Bronchial smooth muscle cell (primary cell): ENCODE measurements around the gene APOF. TPM values are rescaled to one million over a fixed set of nuclear protein-coding genes. Genes with fewer than 3 reads are reported as not detected.

Source experiments
- total RNA-seq: library from RNA; depleted of rRNA; stranded (reverse); fragments of >200 nt; gene quantifications from 2 replicates; pipeline ENCODE4 v1.2.1, GENCODE V29; 2014

The APOF gene
- not detected in 2 replicates for total RNA-seq

GRCh38 chr12:56362130-56363059 lies at the start of gene APOF:
TSS of gene APOF (minus strand) at chr12:56362857. CDS start at chr12:56362745, 112 bp downstream.

DNA sequence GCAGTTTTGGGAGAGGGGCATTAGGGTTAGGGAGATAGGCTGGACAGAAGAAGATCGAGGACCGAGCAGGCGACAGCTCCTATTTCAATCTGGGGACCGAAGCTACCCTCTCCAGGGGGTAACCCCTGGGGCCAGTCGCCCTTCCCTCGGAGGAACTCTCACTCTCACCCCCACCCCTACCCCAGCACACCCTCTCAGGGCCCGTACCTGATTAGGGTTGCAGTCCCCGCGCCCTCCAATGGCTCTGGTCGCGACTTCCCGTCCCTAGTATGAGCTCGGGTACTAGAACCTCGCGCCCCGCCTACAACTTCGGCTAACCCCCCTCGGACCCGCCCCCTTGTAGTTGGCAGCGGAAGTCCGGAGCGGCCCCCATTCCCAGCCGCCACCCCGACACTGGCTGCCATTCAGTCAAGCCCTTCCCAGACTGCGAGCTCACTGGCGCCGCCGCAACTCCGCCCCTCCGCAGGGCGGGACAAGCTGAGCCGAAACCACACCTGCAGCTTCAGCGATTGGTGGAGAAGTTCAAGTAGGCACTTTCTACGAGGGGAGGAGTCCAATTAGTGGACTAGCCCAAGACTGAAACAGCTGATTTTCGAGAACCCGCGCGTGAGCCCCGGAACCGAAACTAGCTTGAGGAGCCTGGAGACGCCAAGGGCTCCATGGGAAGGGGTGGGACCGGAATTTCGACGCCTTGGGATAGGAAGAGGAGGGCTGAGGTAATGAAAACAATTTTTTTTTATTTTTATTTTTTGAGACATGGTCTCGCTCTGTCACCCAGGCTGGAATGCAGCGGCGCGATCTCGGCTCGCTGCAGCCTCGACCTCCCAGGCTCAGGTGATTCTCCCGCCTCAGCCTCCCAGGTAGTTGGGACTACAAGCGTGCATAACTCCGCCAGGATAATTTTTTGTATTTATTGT lies 2.5 kb downstream of the APOF start, which contains the start of gene STAT2:
Gene STAT2 (minus strand): TSS at position 257 of the 917 bp plus-strand sequence. CDS start 3,536 bp downstream, outside the sequence.

GRCh38 chr12:56338308-56339157 lies 24.1 kb downstream of the APOF start, which contains the start of gene IL23A:
TSS of gene IL23A (plus strand) at chr12:56338884. CDS start at chr12:56339045, 161 bp downstream.

DNA sequence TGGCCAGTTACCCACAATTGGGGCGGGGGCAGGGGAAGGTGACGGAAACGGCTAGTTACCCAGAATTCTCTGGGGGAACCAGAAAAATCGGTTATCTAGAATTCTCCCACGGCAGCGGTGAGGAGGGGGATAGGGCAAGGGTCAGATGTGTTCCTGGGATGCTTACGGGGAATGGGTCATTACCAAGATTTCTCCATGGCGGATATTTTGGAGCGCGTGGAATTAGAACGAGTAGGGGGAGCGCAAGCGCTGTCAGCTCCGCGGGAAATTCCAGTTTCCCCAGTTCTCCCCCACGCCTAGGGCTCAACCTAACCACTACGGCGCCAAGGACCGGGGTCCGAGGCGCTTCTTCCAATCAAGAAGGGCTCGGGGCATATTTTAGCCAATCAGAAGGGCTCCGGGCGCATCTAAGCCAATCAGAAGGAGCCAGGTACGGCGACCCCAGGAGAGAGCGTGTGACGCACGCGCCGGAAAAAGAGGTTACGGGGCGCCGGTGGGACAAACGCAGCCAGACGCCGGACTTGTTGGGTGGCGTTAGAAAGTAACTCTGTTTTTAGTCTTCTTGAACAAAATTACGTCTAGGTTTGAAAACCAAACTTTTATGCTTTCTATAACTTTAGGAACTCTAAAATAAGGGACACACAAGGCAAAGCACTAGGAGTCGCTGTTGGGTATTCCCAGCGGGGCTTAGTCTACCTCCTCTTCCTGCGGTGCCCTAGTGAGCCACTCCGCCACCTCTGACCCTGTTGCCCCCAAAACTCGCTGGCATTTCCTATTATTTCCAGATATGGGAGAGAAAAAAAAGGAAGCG lies 28.8 kb downstream of the APOF start, which contains the start of gene PAN2:
Gene PAN2 (minus strand): TSS at position 322 of the 811 bp plus-strand sequence. CDS start 906 bp downstream, outside the sequence.

GRCh38 chr12:56315622-56316473 lies 46.8 kb downstream of the APOF start, which contains the start of gene CNPY2:
TSS of gene CNPY2 (minus strand) at chr12:56315988. CDS start at chr12:56315217, 771 bp downstream.

Other genes with a start within 250 kb of the APOF start
- 3,876 and 6,422 TPM in 2 replicates for gene RPL41, start 246.2 kb downstream of the APOF start, total RNA-seq
- 6.0 and 8.2 TPM in 2 replicates for gene ZC3H10, start 244.6 kb downstream of the APOF start, total RNA-seq
- gene ESYT1, start 234.6 kb downstream of the APOF start, total RNA-seq, result 138 and 202 TPM in 2 replicates
- 124 and 137 TPM in 2 replicates for gene MYL6B, start 210.3 kb downstream of the APOF start, total RNA-seq
- gene MYL6, start 204.5 kb downstream of the APOF start, total RNA-seq, result 2,436 and 3,376 TPM in 2 replicates
- 46.7 and 55.5 TPM in 2 replicates for gene SMARCC2, start 173.4 kb downstream of the APOF start, total RNA-seq
- 81.8 and 103 TPM in 2 replicates for gene RNF41, start 140.9 kb downstream of the APOF start, total RNA-seq
- gene NABP2, start 138.5 kb downstream of the APOF start, total RNA-seq, result 26.0 and 27.6 TPM in 2 replicates
- gene SLC39A5, start 132.8 kb downstream of the APOF start, total RNA-seq, result 0.26 and 0.47 TPM in 2 replicates
- gene ANKRD52, start 104.5 kb downstream of the APOF start, total RNA-seq, result 8.4 and 15.8 TPM in 2 replicates
- gene COQ10A, start 95.9 kb downstream of the APOF start, total RNA-seq, result 9.1 and 10.2 TPM in 2 replicates
- 55.3 and 69.0 TPM in 2 replicates for gene CS, start 62.5 kb downstream of the APOF start, total RNA-seq
- 68.4 and 84.2 TPM in 2 replicates for gene CNPY2, start 46.9 kb downstream of the APOF start, total RNA-seq
- 21.8 and 27.2 TPM in 2 replicates for gene PAN2, start 28.9 kb downstream of the APOF start, total RNA-seq
- 0.09 TPM in 1 of 2 replicates, not detected in the other for gene IL23A, start 24.0 kb downstream of the APOF start, total RNA-seq
- 276 and 289 TPM in 2 replicates for gene STAT2, start 2.8 kb downstream of the APOF start, total RNA-seq
- gene TIMELESS, start 86.6 kb upstream of the APOF start, total RNA-seq, result 2.5 and 4.1 TPM in 2 replicates
- gene MIP, start 91.8 kb upstream of the APOF start, total RNA-seq, result not detected in 2 replicates
- gene SPRYD4, start 105.7 kb upstream of the APOF start, total RNA-seq, result 0.94 and 1.6 TPM in 2 replicates
- gene GLS2, start 125.3 kb upstream of the APOF start, total RNA-seq, result 0.09 and 0.16 TPM in 2 replicates
- gene RBMS2, start 159.0 kb upstream of the APOF start, total RNA-seq, result 9.3 and 9.5 TPM in 2 replicates